ENCODE results near the gene C19orf73.
"Not testable (repeated sequence)": the region's sequence is repeated elsewhere in the genome, so short reads cannot be mapped to it uniquely, and the experiment has no call there.

- TF ChIP-seq, protein P1, sequence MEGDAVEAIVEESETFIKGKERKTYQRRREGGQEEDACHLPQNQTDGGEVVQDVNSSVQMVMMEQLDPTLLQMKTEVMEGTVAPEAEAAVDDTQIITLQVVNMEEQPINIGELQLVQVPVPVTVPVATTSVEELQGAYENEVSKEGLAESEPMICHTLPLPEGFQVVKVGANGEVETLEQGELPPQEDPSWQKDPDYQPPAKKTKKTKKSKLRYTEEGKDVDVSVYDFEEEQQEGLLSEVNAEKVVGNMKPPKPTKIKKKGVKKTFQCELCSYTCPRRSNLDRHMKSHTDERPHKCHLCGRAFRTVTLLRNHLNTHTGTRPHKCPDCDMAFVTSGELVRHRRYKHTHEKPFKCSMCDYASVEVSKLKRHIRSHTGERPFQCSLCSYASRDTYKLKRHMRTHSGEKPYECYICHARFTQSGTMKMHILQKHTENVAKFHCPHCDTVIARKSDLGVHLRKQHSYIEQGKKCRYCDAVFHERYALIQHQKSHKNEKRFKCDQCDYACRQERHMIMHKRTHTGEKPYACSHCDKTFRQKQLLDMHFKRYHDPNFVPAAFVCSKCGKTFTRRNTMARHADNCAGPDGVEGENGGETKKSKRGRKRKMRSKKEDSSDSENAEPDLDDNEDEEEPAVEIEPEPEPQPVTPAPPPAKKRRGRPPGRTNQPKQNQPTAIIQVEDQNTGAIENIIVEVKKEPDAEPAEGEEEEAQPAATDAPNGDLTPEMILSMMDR (IDR thresholded peaks at IDR 0.05): peak; percentile 57 to 86 (median 72)
- TF ChIP-seq POLR2A (IDR thresholded peaks at IDR 0.05; ENCODE audit: low read depth); EP300 (IDR thresholded peaks at IDR 0.05): not testable (repeated sequence)
Observed at GRCh38 chr19:49074869-49075268, 44.1 kb downstream of the C19orf73 start.

All from esophagus muscularis mucosa (tissue), 4 donors.